ENCODE measurements around the gene TSPAN9.

Gene TSPAN9

DNA sequence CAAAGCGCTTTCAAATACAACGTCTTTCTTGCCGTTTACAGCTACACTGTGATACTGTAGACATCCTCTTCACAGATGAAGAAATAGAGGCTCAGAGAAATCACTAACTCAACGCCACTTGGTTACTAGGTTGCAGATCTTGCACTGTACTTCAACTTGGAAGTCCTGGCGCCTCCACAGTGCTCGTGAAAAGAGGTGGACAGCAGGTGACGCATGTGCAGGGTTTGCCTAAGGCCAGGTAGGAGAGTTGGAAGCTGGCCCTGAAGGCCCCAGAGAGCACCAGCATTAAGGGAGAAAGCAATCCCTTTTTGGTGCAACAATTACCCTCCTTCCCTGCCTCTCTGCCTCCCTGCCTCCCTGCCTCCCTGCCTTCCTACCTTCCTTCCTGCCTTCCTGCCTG is 22.8 kb upstream of the TSPAN9 start:
- H3K36me3 ChIP-seq (ENCODE audit: low read length) = no peaks in the 10 kb centered on the region
- no peak overlapping the region for H3K27ac ChIP-seq (ENCODE audit: low read depth, low read length)
- TF ChIP-seq, protein P1, sequence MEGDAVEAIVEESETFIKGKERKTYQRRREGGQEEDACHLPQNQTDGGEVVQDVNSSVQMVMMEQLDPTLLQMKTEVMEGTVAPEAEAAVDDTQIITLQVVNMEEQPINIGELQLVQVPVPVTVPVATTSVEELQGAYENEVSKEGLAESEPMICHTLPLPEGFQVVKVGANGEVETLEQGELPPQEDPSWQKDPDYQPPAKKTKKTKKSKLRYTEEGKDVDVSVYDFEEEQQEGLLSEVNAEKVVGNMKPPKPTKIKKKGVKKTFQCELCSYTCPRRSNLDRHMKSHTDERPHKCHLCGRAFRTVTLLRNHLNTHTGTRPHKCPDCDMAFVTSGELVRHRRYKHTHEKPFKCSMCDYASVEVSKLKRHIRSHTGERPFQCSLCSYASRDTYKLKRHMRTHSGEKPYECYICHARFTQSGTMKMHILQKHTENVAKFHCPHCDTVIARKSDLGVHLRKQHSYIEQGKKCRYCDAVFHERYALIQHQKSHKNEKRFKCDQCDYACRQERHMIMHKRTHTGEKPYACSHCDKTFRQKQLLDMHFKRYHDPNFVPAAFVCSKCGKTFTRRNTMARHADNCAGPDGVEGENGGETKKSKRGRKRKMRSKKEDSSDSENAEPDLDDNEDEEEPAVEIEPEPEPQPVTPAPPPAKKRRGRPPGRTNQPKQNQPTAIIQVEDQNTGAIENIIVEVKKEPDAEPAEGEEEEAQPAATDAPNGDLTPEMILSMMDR (IDR thresholded peaks at IDR 0.05; ENCODE audit: insufficient read depth, low read length, poor library complexity, severe bottlenecking) = no peak
- no peak for TF ChIP-seq EZH2phosphoT487 (conservative IDR thresholded peaks at IDR 0.05; ENCODE audit: low read length)

DNA sequence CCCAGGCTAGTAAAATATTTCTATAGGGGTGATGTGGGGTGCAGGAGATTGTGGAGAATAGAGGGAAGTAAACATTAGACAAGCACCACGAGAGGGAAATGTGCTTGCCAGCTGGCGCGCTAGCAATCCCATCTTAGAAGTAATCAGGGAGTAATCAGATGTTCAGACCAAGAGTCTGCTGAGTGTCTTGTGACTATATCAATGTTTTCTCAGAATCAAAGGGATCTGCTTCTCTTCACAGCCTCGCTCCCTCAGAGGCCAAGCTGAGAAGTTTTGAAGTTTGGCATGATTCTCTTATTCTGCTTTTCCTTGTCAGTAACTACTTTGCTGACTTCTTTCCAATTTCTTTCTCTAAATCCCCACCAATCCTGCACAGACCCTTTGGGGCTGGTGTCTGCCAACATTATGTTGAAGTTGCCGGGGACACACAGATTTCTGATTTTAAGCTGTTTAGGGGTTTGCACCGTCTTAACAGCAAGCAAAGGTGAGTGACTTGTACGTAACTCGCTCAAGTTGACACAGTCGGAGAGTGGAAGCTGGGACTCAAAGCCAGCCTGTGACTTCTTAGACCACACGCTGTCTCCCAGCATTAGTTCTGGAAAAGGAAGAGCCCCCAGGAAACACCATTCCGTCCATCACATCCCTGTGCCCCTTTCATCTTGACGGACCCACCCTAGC is 22.0 kb upstream of the TSPAN9 start:
- Histone ChIP-seq H3K27me3 (ENCODE audit: low read length) (no peaks in the 10 kb centered on the region), H3K79me2 (ENCODE audit: insufficient read depth, low read length) (no peaks in the 10 kb centered on the region), H3K4me3 (ENCODE audit: insufficient read depth, low read length, poor library complexity, severe bottlenecking) (no peak overlapping the region), H3K9me2 (replicated peaks; ENCODE audit: insufficient read depth, low read length) (no peaks in the 10 kb centered on the region), H3K9me3 (ENCODE audit: insufficient read depth, low read length) (no peaks in the 10 kb centered on the region), H3K27ac (ENCODE audit: low read depth, low read length) (no peak overlapping the region), H3K9ac (ENCODE audit: low read length) (no peak overlapping the region), H3F3A (ENCODE audit: insufficient read depth) (no peaks in the 10 kb centered on the region), H2AFZ (ENCODE audit: low read depth, low read length, severe bottlenecking) (no peak overlapping the region), H3K36me3 (ENCODE audit: low read length) (no peaks in the 10 kb centered on the region), H4K20me1 (ENCODE audit: low read depth, low read length) (no peaks in the 10 kb centered on the region), H3K4me2 (ENCODE audit: low read depth, low read length, poor library complexity, severe bottlenecking) (no peak overlapping the region)
- no peak for TF ChIP-seq EZH2phosphoT487 (conservative IDR thresholded peaks at IDR 0.05; ENCODE audit: low read length)
- TF ChIP-seq, protein P1 (IDR thresholded peaks at IDR 0.05; ENCODE audit: insufficient read depth, low read length, poor library complexity, severe bottlenecking) = no peak

More for the DNA sequence above, 22.8 kb upstream of the TSPAN9 start:
- Histone ChIP-seq H3K9me3 (ENCODE audit: insufficient read depth, low read length) (no peaks in the 10 kb centered on the region), H2AFZ (ENCODE audit: low read depth, low read length, severe bottlenecking) (no peak overlapping the region), H3F3A (ENCODE audit: insufficient read depth) (no peaks in the 10 kb centered on the region), H3K27me3 (ENCODE audit: low read length) (no peaks in the 10 kb centered on the region), H3K79me2 (ENCODE audit: insufficient read depth, low read length) (no peaks in the 10 kb centered on the region), H3K9ac (ENCODE audit: low read length) (no peak overlapping the region), H3K4me2 (ENCODE audit: low read depth, low read length, poor library complexity, severe bottlenecking) (no peak overlapping the region), H4K20me1 (ENCODE audit: low read depth, low read length) (no peaks in the 10 kb centered on the region), H3K4me3 (ENCODE audit: insufficient read depth, low read length, poor library complexity, severe bottlenecking) (no peak overlapping the region), H3K9me2 (replicated peaks; ENCODE audit: insufficient read depth, low read length) (no peaks in the 10 kb centered on the region)

- Histone ChIP-seq H3K27ac (ENCODE audit: low read depth, low read length) (no peak overlapping the region), H3F3A (ENCODE audit: insufficient read depth) (no peaks in the 10 kb centered on the region), H3K79me2 (ENCODE audit: insufficient read depth, low read length) (no peaks in the 10 kb centered on the region), H3K9me2 (replicated peaks; ENCODE audit: insufficient read depth, low read length) (no peaks in the 10 kb centered on the region), H3K4me3 (ENCODE audit: insufficient read depth, low read length, poor library complexity, severe bottlenecking) (no peak overlapping the region), H3K27me3 (ENCODE audit: low read length) (no peaks in the 10 kb centered on the region), H3K36me3 (ENCODE audit: low read length) (no peaks in the 10 kb centered on the region), H3K4me2 (ENCODE audit: low read depth, low read length, poor library complexity, severe bottlenecking) (no peak overlapping the region), H2AFZ (ENCODE audit: low read depth, low read length, severe bottlenecking) (no peak overlapping the region), H3K9ac (ENCODE audit: low read length) (no peak overlapping the region), H3K9me3 (ENCODE audit: insufficient read depth, low read length) (no peaks in the 10 kb centered on the region), H4K20me1 (ENCODE audit: low read depth, low read length) (no peaks in the 10 kb centered on the region)
- TF ChIP-seq, protein P1 (IDR thresholded peaks at IDR 0.05; ENCODE audit: insufficient read depth, low read length, poor library complexity, severe bottlenecking) = no peak
- no peak for TF ChIP-seq EZH2phosphoT487 (conservative IDR thresholded peaks at IDR 0.05; ENCODE audit: low read length)
Measured at GRCh38 chr12:3055704-3056467, 21.3 kb upstream of the TSPAN9 start.

All from SU-DHL-6 (cell line).